Measurements from ENCODE around the gene SEPSECS.

The SEPSECS gene

DNA sequence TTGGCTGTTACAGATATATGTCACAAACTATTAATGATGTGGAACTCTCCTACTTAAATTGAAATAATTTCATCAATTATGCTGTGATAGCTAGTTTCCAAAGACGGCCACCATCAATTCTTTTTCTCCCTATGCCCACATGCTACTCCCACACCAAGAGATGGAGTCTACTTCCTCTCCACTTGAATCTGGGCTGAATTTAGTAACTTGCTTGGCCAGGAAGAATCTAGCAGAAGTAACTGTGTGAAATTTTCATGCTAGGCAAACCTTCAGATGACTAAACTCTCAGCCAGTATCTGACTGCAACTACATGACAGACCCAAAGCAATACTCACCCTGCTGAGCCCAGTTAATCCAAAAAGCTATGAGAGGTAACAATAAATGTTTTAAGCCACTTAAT, 3.2 kb downstream of the SEPSECS start:
- DNase-seq: no peak

DNA sequence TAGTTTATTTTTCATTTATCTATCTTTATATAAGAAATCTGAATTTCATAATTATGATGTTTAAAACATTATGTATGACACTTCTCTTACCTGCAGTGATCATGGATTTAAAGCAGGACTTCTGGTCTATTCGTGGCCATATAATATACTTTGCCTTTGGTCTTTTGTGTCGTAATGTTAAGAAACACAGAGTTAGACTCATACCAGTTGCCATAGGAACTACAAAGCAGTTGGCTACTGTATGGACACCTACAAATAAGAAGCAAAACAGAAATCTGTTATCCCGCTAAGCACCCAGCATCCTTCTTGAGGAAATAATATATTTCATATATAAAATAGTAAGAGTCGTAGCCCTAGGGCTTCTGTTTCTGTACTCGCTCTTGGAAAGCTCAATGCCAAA, 4.3 kb downstream of the SEPSECS start:
- DNase-seq: no peak

DNA sequence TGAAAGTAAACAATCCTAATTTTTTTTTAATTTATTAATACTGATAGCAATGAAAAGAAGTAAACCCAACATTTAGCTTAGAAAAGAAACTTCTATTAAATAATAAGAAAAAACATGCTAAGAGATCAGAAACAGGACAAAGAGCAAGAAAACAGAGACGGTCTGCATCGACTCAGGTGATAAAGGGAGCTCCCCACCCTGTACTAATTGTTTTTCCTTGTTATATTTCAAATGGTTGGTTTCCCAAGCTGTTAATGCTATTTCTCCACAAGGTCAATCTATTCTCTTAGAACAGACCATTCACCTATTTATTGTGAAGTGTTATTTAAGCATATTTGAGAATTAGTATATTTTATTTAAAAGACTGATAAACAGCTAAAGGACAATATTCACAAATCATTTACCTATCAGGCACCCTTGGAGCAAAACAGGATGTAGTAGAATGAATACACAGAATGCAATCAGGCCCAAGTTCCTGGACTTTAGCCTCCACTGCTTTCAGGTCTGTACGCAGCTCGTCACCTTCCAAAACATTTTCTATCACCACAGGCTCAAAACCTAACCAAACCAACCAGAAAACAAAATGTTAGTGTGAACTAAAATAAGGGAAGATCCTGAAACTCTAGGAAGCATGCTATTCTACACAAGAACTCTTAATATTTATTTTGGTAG, 5.5 kb downstream of the SEPSECS start:
- DNase-seq: no peak

DNA sequence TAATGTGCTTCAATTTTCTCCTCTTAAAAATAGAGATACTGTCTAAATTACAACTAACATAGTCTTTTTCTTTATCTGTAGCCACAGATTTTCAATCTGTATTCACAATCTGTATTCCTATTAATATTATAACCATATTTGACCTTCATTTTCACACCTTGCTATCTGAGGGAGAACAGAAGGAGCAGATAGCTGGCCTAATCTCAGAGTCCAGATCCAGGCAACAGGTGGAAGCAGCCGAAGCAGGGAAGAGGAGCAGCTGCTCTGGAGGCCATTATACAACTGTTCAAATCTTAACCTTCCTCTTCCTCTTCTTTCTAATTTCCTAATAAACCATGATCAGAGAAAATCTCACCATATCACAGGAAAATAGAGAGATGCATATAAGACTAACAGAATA, 14.2 kb downstream of the SEPSECS start:
- no peak for DNase-seq

DNA sequence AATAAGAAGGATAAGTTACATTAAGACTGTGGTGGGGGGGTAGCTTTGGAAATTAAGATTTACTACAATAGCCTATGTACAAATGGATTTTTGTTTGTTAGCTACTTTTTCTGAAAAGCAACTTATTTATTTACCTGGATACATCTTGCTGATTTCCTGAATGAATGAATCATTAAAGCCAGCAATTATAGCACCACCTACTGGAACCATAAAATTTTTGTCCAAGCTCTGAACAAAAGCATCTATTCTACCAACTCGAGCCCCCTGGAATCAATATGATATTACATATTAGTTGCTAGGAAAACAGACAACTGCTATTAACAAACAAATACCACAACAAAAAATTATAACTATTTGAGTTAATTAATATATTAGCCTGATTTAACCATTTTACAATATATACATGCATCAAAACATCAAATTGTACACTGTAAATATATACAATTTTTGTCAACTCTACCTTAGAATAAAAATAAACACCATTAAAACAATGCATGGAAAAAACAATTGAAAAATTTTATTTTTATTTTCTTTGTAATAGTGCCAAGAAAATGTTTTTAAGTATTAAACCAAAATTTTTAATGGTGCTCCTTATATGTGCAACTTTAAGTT, 15.3 kb downstream of the SEPSECS start:
- no peak for DNase-seq

DNA sequence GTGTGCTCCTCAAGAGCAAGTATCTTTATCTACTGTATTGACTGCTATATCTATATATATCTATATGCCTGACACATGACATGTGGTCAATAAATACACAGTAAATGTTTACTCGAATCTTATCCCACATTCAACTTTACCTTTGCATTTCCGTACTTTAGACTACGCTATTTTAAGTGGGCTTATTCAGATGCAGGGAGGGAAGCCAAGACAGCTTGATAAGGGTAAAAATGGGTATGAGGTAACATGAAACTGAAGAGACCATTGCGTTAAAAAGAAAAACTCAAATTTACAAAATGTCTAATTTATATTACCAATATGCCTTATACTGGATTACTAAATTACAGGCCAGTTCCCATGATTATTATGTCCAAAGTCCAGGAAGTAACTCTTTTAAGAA, 17.8 kb downstream of the SEPSECS start:
- DNase-seq: no peak

DNA sequence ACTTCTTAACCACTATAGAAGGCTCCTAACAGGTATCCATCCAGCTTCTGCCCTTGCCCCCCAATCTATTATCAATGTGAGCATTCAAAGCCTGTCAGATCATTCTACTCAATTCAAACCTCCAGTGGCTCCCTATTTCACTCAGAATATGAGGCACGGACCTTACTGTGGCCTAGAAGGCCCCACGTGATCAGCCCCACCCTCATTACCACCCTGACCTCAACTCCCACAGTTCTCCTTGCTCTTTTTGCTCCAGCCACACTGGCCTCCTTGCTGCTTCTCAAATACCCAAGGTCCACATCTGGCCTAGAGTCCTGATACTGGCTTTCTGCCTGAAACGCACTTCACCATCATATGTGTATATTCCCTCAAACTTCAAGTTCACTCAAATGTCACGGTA, 18.7 kb downstream of the SEPSECS start:
- no peak for DNase-seq

DNA sequence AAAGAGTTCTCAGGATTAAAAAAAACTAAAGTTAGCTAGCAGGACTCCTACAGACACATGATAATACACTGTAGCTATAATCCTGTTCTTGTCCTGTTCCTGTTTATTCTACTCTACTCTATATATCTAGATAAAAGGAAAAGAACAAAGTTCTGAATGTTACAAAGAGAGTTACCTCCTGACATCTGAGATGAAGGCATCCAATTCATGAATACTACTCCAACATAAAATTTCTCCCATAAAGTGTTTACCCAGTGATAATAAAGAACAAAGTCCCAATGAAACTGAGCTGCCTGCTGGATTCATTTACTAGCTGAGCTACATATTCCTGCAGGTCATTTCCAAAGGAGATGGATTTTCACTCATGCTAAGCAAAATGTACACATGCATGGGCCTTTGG, 27.1 kb downstream of the SEPSECS start:
- no peak for DNase-seq

DNA sequence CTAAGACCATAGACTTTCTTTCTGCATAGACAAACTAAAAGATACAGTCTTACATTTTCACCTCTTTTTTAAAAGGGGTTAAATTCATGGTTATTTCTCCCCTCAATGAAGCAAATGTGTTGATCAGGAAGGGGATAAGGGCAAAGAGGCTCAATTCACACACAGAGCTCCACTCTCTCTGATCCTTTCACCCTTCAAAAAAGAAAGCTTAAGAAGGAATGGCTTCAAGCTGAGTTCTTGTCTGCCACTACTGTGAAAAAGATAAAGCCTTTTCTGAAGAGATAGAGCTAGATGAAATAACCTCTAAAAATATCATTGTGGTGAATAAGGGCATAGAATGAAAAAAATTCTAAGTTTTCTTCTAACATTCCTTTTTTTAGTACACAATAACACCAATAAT, 28.3 kb downstream of the SEPSECS start:
- no peak for DNase-seq

DNA sequence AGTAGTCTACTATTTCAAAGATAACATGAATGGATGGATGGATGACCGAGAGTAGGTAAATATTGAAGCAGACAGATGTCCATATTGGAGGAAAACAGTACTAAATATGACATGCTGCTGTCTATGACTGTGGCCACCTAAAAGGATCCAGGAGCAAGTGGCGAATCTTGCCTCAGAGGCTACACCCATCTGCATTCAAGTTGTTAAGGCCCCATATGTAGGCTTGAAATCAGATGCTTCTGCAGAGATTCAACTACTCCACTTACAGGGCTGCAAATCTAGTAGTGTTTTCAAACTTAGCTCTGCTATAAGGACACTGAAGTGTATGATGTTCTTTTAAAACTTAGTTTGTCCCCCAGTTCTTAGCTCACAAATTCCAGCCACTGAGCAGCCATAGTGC, 28.9 kb downstream of the SEPSECS start:
- DNase-seq: no peak

DNA sequence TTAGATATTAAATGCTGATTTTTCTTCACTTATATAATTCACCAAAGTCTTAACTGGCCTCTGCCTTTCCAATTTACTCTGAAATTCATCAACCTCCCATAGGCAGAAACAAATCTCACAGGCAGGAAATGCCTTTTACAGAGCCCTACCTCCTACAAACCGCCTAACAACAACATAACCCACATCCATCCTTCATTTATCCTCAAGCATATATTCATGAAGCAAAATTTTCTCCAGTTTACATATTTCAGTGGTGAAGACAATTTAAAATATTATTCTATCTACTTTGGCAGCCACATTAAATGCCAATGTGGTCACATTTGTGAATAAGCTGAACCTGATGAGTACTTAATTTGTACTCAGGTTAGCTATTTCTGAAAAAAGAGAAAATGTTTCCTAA, 30.3 kb downstream of the SEPSECS start:
- no peak for DNase-seq

DNA sequence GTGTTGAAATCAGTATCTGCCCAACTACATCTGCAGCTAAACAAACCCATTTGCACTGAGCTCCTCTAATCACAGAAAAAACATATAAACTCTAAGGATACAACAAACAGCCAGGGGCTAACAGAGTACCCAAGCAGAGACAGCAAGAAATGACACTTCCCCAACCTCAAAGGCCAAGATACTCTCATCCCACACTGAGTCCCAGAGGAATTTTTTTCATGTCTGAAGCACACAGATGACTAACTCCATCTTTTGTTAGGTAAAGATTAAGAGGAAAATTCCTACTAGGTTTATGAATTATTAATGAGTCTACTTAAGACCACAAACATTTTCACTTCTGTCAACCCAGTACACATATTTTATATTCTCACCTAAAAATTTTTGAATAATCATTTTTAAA, 31.6 kb downstream of the SEPSECS start:
- no peak for DNase-seq

DNA sequence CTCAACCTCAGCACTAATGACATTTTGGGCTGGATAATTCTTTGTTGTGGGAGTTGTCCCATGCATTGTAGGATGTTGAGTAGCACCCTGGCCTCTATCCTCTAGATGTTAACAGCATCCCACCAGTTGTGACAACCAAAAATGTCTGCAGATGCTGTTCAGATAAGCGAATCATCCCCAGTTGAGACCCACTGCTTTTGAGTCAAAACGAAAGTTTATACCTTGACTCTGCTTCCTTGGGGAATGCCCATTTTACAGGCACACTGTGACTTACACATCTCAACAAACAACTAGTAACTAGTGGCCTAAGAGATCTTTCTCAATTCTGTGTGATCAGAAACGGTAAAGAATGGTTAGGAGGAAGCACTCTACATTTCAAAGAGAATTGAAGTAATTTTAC, 37.0 kb downstream of the SEPSECS start:
- no peak for DNase-seq

DNA sequence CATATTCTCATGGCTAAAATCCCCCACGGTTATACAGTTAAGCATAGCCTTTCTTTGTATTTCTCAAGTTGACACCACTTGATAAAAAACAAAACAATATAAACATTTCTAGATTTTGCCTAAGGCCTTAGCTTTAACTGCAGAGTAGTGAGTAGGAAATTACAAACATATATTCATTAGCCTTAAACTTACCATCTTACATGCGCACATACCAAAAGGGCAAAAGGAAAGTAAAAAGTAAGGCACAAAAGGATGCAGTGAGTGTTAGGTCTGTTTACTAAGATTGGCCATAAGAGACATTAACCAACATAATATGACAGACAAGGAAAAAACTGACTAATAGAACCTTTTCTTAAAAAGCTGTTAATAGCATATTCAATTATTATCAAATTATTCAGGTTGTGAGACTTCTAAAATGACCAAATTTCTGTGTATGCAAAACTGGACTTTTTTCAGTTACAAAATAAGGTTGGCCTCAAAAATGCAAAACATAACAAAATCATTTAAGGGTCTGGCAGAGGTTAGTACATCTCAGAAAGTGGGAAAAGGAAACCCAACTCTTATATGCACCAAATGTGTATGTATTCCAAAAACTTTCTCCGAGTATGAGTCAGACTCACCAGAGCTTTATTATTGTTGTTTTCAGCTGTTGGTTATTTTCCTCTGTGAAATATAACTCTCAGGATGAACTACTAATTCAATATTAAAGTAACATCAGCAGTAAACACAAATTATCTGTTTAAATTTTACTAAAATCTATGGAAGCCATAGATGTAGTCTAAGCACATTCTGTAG, 39.9 kb downstream of the SEPSECS start:
- no peak for DNase-seq

DNA sequence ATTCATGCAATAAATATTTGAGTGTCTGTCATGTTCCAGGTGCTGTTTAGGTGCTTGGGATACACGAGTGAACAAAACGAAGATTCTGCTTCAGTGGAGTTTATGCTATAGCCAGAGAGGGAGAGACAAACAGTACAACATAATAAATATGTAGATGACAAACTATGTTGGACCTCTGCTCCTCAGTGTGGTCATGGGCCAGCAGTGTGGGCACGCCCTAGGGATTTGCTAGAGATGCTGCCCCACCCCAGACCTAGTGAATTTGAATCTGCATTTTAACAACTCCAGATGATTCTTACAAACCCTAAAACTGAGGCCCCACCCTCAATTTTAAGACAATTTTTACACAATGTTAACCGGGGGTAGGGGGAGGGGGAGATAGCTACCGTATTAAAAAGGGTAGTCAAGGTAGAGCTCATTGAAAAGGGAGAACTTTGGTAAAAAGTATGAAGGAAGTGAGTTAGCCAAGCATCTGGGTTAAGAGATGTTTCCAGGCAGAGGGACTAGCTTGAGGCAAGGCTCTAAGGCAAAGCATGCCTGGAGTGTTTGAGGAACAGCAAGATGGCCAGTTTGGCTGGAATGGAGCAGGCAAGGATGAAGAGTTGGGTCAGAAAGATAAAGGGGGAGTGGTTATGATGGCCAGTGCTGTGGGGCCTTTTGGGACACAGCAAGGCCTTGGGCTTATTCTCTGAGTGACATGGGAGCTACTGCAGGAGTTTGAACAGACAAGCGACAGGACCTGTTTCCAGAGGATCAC, 42.4 kb downstream of the SEPSECS start:
- no peak for DNase-seq

DNA sequence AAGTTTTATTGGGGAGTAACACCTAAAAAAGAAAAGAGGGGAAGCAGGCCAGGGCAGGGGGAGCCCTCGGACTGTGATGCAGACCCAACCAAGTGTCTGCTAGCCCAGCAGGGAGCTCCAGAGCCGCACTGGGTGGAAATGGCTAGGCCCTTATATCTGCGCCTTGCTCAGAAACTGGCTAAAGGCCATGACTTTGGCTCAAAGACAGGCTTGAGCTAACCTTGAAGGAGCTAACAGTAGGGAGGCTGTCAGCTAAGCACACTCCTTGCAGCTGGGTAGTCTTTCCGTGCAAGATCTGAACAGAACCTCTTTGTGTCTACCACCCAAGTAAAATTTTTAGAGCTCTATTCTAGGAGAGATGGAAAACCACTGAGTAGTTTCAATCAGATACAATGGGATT, 43.0 kb downstream of the SEPSECS start:
- no peak for DNase-seq

DNA sequence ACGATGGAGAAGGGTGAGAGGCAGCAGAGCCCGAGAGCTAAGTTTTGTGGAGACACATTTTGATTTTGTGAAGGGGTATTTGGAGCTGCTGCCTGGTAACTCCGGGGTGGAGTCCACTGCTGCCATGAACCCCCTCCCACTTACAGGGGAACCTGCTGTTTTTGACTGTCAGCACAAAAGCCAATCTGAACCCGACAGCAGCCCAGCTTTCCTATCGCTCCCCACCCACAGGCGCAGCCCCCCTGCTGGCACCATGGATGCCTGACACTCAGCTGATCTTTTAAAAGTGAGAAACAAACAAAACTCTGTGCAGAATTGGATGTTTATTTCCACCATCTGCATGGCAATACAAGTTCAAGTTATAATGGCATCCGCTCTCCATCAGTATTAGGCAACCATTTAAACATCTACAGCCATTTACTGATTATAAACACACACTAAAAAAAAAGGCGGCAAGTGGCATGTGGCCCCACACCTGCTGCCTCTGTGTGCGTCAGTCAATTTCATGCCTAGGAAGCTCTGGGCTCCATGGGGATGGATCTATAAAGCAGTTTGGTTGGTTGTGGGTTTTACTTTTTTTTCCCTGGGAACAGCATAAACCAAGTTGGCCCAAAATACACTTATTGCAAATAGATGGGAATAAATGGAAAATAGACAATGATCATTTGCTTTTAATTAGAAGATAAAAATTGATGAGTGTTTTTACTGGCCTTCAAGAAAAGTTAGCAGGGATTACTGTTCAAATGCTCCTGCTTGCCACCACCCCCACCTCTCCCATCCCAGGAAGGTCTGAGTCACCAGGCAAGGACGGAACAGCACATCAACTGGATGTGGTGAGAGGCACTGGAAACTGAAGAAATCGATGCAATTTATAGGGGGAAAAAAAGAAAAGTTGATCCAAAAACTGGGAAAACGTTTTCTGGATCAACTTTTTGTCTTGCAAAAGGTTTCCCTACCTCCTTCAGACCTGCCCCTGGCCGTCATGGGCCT, 46.0 kb downstream of the SEPSECS start:
- no peak for DNase-seq

DNA sequence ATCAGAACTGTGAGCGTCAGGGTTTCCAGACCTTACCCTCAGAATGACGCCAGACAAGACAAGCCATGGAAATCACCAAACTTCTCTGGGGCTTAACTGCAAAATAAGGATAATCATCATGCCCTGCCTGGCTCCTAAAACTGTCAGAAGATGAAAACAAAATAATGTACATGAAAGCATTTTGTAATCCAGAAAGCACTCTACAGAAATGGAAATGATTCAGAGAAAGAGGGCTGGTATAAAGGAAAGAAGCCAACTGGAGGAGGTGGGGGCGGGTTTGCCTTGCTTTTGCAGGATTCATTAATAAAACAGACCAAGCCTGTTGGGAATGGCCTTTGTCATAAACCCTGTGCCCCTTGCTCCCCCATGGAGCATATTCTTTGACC, 47.3 kb downstream of the SEPSECS start:
- no peak for DNase-seq

DNA sequence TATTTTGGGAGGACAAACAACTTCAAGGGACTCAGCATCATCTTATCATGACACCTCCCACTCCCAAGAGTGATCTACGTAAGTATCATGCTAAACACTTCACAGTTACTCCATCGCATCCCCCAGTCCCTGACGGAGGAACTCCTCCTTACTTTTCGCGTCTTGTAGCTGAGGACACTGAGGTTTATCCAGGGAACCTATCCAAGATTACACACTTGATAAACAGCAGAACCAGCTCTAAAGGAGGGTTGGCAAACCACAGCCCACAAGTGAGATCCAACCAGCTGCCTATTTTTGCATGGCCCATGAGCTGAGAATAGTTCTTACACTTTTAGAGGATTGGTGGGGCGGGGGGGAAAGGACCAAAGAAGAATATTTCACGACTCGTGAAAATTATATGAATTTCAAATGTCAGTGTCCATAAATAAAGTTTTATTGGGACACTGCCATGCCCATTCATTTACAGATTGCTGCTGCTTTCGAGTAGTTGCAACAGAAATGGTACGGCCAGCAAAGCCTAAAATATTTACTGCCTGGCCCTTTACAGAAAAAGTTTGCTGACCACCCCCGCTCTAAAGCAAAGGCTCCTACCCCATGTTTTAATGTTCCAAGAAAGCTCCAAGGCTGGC, 47.8 kb downstream of the SEPSECS start:
- no peak for DNase-seq

DNA sequence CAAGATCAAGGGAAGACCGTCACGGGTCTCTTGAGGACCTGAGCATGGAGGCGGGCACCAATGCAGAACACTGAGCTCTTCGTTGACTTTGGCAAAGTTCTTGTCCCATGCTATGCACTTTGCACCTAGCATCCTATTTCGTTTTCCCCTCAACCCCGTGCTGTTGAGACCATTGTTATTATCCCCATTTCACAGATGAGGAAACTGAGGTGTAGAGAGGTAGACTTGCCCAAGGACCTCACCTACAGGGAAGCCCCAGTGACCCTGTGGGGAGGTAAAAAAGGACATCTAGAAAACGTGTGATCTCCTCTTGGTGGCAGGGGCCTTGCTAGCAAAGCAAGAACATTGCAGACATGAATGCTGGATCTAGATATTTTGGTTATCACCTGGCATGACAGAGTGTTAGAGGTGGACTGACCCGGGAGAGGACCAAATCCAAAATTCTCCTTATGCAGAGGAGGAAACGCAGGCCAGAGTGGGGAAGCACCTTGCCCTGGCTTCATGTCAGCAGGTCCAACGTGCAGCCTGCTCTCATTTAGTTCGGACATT, 48.5 kb downstream of the SEPSECS start:
- no peak for DNase-seq
